Mesothelial cell of epicardium (in vitro differentiated cells): ENCODE measurements around the gene MAT2A. TPM values are rescaled to one million over a fixed set of nuclear protein-coding genes. Genes with fewer than 3 reads are reported as not detected.
A peak's percentile ranks its signal among the peaks of the same experiment; 100 is the strongest.

Experiments
- DNase-seq, 2 experiments: peaks; one replicate each; pipeline ENCODE4 v3.0.0; 2021; ENCODE audit warnings: low spot score in 2 of 2; ENCODE audit not compliant: unreplicated experiment in 2 of 2
- H3K27ac Mint-ChIP-seq: 2 replicates; pipeline ENCODE4 v1.8.0; 2021; ENCODE audit warnings: mixed read lengths
- H3K27me3 Mint-ChIP-seq: 2 replicates; pipeline ENCODE4 v1.8.0; 2021; ENCODE audit warnings: low read depth, mixed read lengths
- H3K36me3 Mint-ChIP-seq: 2 replicates; pipeline ENCODE4 v1.8.0; 2021; ENCODE audit warnings: mixed read lengths
- H3K4me1 Mint-ChIP-seq: 2 replicates; pipeline ENCODE4 v1.8.0; 2021; ENCODE audit warnings: mixed read lengths
- H3K4me3 Mint-ChIP-seq: 2 replicates; pipeline ENCODE4 v1.8.0; 2021; ENCODE audit warnings: mild to moderate bottlenecking, moderate library complexity, mixed read lengths
- H3K9me3 Mint-ChIP-seq: 2 replicates; pipeline ENCODE4 v1.8.0; 2021; ENCODE audit warnings: mixed read lengths
- total RNA-seq: library from RNA; stranded (reverse); gene quantifications from 3 replicates; pipeline ENCODE4 v1.2.1, GENCODE V29; 2021
- TF ChIP-seq, protein P1 (sequence below): fragments of 200-600 bp; sonication (generic); IDR thresholded peaks from one replicate; pipeline ENCODE4 v1.5.0; 2021; ENCODE audit warnings: antibody characterized with exemption; ENCODE audit not compliant: unreplicated experiment

Gene MAT2A
- total RNA-seq, 1 donor from 2014 or later: 274 TPM

DNA sequence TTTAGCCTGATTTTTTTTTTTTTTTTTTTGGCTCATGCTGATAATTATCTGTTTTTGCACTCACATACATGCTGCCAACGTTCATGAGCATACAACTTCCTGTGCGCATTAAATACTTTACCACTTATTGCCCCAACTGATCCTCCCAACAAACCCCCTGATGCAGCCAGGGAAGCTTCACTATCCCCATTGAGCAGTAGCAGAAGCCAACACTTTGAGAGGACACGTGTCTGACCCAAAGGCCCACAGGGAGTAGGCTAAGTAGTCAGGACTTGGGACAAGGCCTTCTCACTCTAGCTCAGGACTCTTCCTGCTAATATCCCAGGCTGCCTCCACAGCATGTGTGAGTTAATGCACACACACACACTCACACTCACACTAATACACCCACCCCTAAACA, 36.2 kb upstream of the MAT2A start:
- Mint-ChIP-seq H3K36me3 (no peaks in the 10 kb centered on the region), H3K27me3 (no peaks in the 10 kb centered on the region), H3K27ac (no peak overlapping the region), H3K4me3 (no peak overlapping the region), H3K9me3 (peaks cover 7% of the 10 kb centered on the region), H3K4me1 (peaks cover 14% of the 10 kb centered on the region)
- TF ChIP-seq, protein P1, sequence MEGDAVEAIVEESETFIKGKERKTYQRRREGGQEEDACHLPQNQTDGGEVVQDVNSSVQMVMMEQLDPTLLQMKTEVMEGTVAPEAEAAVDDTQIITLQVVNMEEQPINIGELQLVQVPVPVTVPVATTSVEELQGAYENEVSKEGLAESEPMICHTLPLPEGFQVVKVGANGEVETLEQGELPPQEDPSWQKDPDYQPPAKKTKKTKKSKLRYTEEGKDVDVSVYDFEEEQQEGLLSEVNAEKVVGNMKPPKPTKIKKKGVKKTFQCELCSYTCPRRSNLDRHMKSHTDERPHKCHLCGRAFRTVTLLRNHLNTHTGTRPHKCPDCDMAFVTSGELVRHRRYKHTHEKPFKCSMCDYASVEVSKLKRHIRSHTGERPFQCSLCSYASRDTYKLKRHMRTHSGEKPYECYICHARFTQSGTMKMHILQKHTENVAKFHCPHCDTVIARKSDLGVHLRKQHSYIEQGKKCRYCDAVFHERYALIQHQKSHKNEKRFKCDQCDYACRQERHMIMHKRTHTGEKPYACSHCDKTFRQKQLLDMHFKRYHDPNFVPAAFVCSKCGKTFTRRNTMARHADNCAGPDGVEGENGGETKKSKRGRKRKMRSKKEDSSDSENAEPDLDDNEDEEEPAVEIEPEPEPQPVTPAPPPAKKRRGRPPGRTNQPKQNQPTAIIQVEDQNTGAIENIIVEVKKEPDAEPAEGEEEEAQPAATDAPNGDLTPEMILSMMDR: no peak
- DNase-seq: no peak

DNA sequence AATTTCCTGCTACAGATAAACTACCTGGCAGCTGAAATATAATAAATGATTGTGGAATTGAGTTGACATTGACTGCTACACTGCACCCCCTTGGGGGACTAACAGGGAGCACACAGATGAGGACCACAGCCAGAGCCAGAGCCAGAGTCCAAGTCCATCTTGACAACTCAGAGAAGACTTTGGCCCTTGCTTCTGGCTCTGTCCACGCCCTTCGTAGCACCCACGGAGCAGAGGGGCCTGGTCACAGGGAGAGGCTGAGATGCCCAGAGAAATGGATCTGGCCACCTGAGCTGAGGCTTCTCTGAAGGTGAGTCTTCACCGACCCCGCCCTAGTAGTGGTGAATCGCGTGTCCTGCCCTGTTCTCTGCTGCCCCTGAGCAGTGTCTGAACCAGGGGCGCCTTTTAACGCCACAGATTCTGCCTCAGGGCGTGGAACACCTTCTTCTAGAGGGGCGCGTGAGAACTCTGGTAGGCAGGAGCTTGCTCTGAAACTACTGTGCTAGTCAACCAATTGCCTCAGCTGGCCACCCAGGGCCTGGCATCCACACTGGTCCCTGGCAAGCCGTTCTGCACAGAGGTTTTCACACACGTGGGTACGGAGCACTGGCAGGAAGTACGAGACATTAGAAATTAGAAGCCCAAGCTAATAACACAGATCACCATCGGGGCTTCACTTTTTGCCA, 35.7 kb upstream of the MAT2A start:
- Mint-ChIP-seq H3K4me1 (peaks cover 14% of the 10 kb centered on the region), H3K27ac (no peak overlapping the region), H3K4me3 (no peak overlapping the region), H3K27me3 (no peaks in the 10 kb centered on the region), H3K36me3 (no peaks in the 10 kb centered on the region), H3K9me3 (peaks cover 7% of the 10 kb centered on the region)
- TF ChIP-seq, protein P1: no peak
- no peak for DNase-seq

GRCh38 chr2:85503851-85504777, 34.9 kb upstream of the MAT2A start:
- Mint-ChIP-seq H3K27ac (no peak overlapping the region), H3K27me3 (no peaks in the 10 kb centered on the region), H3K4me1 (peaks cover 14% of the 10 kb centered on the region), H3K36me3 (no peaks in the 10 kb centered on the region), H3K9me3 (peaks cover 7% of the 10 kb centered on the region), H3K4me3 (no peak overlapping the region)
- TF ChIP-seq, protein P1: no peak
- no peak for DNase-seq

DNA sequence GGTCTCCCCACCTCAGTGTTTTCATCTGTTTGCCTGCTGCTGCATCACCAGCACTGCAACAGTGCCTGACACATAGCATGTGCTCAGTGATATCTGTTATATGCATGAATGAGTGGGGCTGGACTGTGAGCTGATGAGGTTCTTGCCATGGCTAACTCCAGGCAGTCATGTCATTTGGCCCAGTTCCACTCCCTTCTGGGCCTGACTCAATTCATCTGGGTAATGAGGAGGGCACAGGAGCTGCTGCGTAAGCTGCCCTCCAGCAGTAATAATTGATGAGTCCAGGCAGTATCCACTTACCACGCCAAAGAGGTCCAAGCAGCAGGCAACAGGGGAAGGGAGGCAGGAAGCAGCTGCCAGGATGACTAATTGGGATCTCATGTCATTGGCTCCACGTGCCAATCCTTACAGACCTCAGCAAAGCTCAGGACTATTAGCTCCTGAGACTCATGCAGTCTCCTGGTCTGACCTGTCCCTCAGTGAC, 34.1 kb upstream of the MAT2A start:
- Mint-ChIP-seq H3K4me1 (peaks cover 14% of the 10 kb centered on the region), H3K9me3 (peaks cover 7% of the 10 kb centered on the region), H3K4me3 (no peak overlapping the region), H3K27ac (no peak overlapping the region), H3K27me3 (no peaks in the 10 kb centered on the region), H3K36me3 (no peaks in the 10 kb centered on the region)
- DNase-seq: no peak
- TF ChIP-seq, protein P1: no peak

DNA sequence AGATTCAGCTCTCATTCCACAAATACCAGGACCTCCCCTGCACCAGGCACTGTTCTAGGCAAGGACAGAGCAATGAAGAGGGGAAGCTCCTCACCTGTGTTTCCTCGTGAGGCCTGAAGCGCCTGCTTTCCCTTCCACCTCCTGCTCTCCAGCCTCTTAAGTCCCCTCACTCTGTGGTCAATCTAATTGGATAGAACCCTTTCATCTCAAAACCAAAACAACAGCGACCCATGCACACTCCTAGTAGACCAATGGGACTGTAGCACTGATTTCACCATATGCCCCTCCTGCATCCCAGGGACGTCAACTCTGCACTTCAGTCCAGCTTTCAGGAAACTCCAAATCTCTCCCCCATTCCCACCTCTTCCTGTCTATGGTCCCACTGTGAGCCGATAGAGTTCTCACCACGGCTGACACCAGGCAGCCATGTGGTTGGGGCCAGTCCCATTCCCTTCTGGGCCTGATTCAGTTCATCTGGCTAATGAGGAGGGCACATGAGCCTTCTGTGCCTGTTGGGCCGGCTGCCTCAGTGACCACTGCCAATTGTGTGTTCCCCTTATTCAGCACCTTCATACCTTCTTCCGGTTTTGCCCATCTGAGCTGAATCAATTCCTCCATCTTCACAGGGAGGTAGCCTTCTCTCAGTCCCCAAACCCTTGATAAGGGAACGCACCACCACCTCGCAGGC, 33.3 kb upstream of the MAT2A start:
- no peak for DNase-seq
- Mint-ChIP-seq H3K9me3 (peaks cover 4% of the 10 kb centered on the region), H3K36me3 (no peaks in the 10 kb centered on the region), H3K4me3 (no peak overlapping the region), H3K27me3 (no peaks in the 10 kb centered on the region), H3K27ac (peak overlapping the region; percentile 8), H3K4me1 (peaks cover 10% of the 10 kb centered on the region)
- TF ChIP-seq, protein P1: no peak
